Ovary (tissue), 3 donors: ENCODE results near the gene PERP.

Experiments
- CTCF ChIP-seq, 3 donors: fragments of 450-650 bp in 2 of 3; fragments of 200-600 bp in 1 of 3; IDR thresholded peaks; one replicate each; pipeline versions ENCODE4 v1.5.1 to v1.8.0; 2016 to 2022; ENCODE audit warnings: antibody characterized with exemption in 3 of 3, mild to moderate bottlenecking in 1 of 3
- EP300 ChIP-seq: sonication (generic); formaldehyde crosslinking; IDR thresholded peaks from one replicate; pipeline ENCODE4 v1.6.1; 2017; ENCODE audit warnings: antibody characterized with exemption
- POLR2A ChIP-seq: fragments of 450-650 bp; IDR thresholded peaks from one replicate; pipeline ENCODE4 v1.6.1; 2017; ENCODE audit warnings: antibody characterized with exemption, mild to moderate bottlenecking, moderate library complexity
- donor health status: DM: no; HTN: no; CAD: no.

- no peak for TF ChIP-seq CTCF (IDR thresholded peaks at IDR 0.05)
- no peak for TF ChIP-seq POLR2A
- no peak for TF ChIP-seq EP300
These were observed 20.5 kb downstream of the PERP start for GRCh38 chr6:138086573-138087196.
